IPS-20b (cell line): ENCODE data around the gene GINS1.
"Not testable (repeated sequence)": the region's sequence is repeated elsewhere in the genome, so short reads cannot be mapped to it uniquely, and the experiment has no call there.

Source experiments
- H3K27ac ChIP-seq: one replicate; pipeline ENCODE4 v1.5.1; 2013; ENCODE audit warnings: low read length
- H3K27me3 ChIP-seq: 2 replicates; pipeline ENCODE4 v1.6.1; 2013; ENCODE audit warnings: mild to moderate bottlenecking, low read length, inconsistent platforms; ENCODE audit not compliant: insufficient read depth
- H3K36me3 ChIP-seq: 2 replicates; pipeline ENCODE4 v1.6.1; 2013; ENCODE audit warnings: low read depth, mild to moderate bottlenecking, inconsistent platforms, low read length, moderate library complexity; ENCODE audit not compliant: insufficient read depth
- H3K4me1 ChIP-seq: 2 replicates; pipeline ENCODE4 v1.6.1; 2013; ENCODE audit warnings: mild to moderate bottlenecking, control low read depth, inconsistent platforms, low read length, moderate library complexity; ENCODE audit not compliant: insufficient read depth
- H3K4me3 ChIP-seq: 2 replicates; pipeline ENCODE4 v1.5.1; 2013; ENCODE audit warnings: mild to moderate bottlenecking, low read length, inconsistent platforms
- H3K9ac ChIP-seq: 2 replicates; pipeline ENCODE4 v1.6.1; 2013; ENCODE audit warnings: low read depth, mild to moderate bottlenecking, inconsistent platforms, low read length, moderate library complexity
- H3K9me3 ChIP-seq: 2 replicates; pipeline ENCODE4 v1.6.1; 2013; ENCODE audit warnings: mild to moderate bottlenecking, low read depth, low read length, inconsistent platforms; ENCODE audit not compliant: insufficient read depth

Gene GINS1

GRCh38 chr20:25470045-25470444 lies 62.6 kb downstream of the GINS1 start:
- no peaks in the 10 kb centered on the region for H3K9me3 ChIP-seq
- H3K36me3 ChIP-seq: peaks cover 73% of the 10 kb centered on the region
- H3K4me3 ChIP-seq: no peak overlapping the region
- no peak overlapping the region for H3K9ac ChIP-seq
- no peak overlapping the region for H3K27ac ChIP-seq
- no peaks in the 10 kb centered on the region for H3K27me3 ChIP-seq
- H3K4me1 ChIP-seq: no peaks in the 10 kb centered on the region

GRCh38 chr20:25471020-25471419 lies 63.5 kb downstream of the GINS1 start:
- peaks cover 68% of the 10 kb centered on the region for H3K36me3 ChIP-seq
- no peak overlapping the region for H3K27ac ChIP-seq
- H3K9me3 ChIP-seq: no peaks in the 10 kb centered on the region

GRCh38 chr20:25473297-25473696 lies 65.8 kb downstream of the GINS1 start:
- not testable (repeated sequence) for H3K27ac ChIP-seq, H3K4me3 ChIP-seq, H3K9me3 ChIP-seq, H3K4me1 ChIP-seq, H3K27me3 ChIP-seq, H3K9ac ChIP-seq
- peaks cover 58% of the 10 kb centered on the region for H3K36me3 ChIP-seq

More at GRCh38 chr20:25471020-25471419, 63.5 kb downstream of the GINS1 start:
- Histone ChIP-seq H3K4me3 (no peak overlapping the region), H3K27me3 (no peaks in the 10 kb centered on the region), H3K9ac (no peak overlapping the region), H3K4me1 (no peaks in the 10 kb centered on the region)

GRCh38 chr20:25476106-25477013 lies 68.9 kb downstream of the GINS1 start:
- Histone ChIP-seq H3K4me3 (no peak overlapping the region), H3K9ac (no peak overlapping the region), H3K4me1 (no peaks in the 10 kb centered on the region), H3K27ac (no peak overlapping the region), H3K9me3 (no peaks in the 10 kb centered on the region), H3K36me3 (peaks cover 69% of the 10 kb centered on the region), H3K27me3 (no peaks in the 10 kb centered on the region)

GRCh38 chr20:25477014-25477882 lies 69.8 kb downstream of the GINS1 start:
- H3K36me3 ChIP-seq: peaks cover 71% of the 10 kb centered on the region
- no peak overlapping the region for H3K9ac ChIP-seq
- no peaks in the 10 kb centered on the region for H3K4me1 ChIP-seq

GRCh38 chr20:25478889-25479568 lies 71.6 kb downstream of the GINS1 start:
- H3K27me3 ChIP-seq: no peaks in the 10 kb centered on the region
- H3K9ac ChIP-seq: no peak overlapping the region
- no peak overlapping the region for H3K27ac ChIP-seq
- no peak overlapping the region for H3K4me3 ChIP-seq
- peaks cover 69% of the 10 kb centered on the region for H3K36me3 ChIP-seq
- no peaks in the 10 kb centered on the region for H3K9me3 ChIP-seq
- H3K4me1 ChIP-seq: no peaks in the 10 kb centered on the region

More at GRCh38 chr20:25477014-25477882, 69.8 kb downstream of the GINS1 start:
- Histone ChIP-seq H3K9me3 (no peaks in the 10 kb centered on the region), H3K4me3 (no peak overlapping the region), H3K27me3 (no peaks in the 10 kb centered on the region), H3K27ac (no peak overlapping the region)

GRCh38 chr20:25479638-25480037 lies 72.2 kb downstream of the GINS1 start:
- Histone ChIP-seq H3K9me3 (no peaks in the 10 kb centered on the region), H3K36me3 (peaks cover 69% of the 10 kb centered on the region), H3K27ac (no peak overlapping the region), H3K4me1 (no peaks in the 10 kb centered on the region), H3K27me3 (no peaks in the 10 kb centered on the region), H3K9ac (no peak overlapping the region), H3K4me3 (no peak overlapping the region)

- no peaks in the 10 kb centered on the region for H3K9me3 ChIP-seq
- no peaks in the 10 kb centered on the region for H3K27me3 ChIP-seq
- no peak overlapping the region for H3K9ac ChIP-seq
- no peak overlapping the region for H3K4me3 ChIP-seq
- H3K4me1 ChIP-seq: no peaks in the 10 kb centered on the region
- peaks cover 74% of the 10 kb centered on the region for H3K36me3 ChIP-seq
- no peak overlapping the region for H3K27ac ChIP-seq
Measured at GRCh38 chr20:25480156-25480555, 72.7 kb downstream of the GINS1 start.

- no peak overlapping the region for H3K27ac ChIP-seq
- H3K36me3 ChIP-seq: peaks cover 78% of the 10 kb centered on the region
- no peaks in the 10 kb centered on the region for H3K9me3 ChIP-seq
- H3K9ac ChIP-seq: no peak overlapping the region
- no peaks in the 10 kb centered on the region for H3K27me3 ChIP-seq
- H3K4me3 ChIP-seq: no peak overlapping the region
- no peaks in the 10 kb centered on the region for H3K4me1 ChIP-seq
Measured at GRCh38 chr20:25480797-25481196, 73.3 kb downstream of the GINS1 start.

- H3K4me1 ChIP-seq: no peaks in the 10 kb centered on the region
- peaks cover 77% of the 10 kb centered on the region for H3K36me3 ChIP-seq
- H3K9ac ChIP-seq: no peak overlapping the region
- no peaks in the 10 kb centered on the region for H3K27me3 ChIP-seq
- no peak overlapping the region for H3K4me3 ChIP-seq
- no peaks in the 10 kb centered on the region for H3K9me3 ChIP-seq
- H3K27ac ChIP-seq: no peak overlapping the region
Measured at GRCh38 chr20:25481235-25481917, 73.9 kb downstream of the GINS1 start.

GRCh38 chr20:25481918-25482253 lies 74.4 kb downstream of the GINS1 start:
- no peaks in the 10 kb centered on the region for H3K9me3 ChIP-seq
- H3K4me1 ChIP-seq: no peaks in the 10 kb centered on the region
- peaks cover 82% of the 10 kb centered on the region for H3K36me3 ChIP-seq
- no peak overlapping the region for H3K9ac ChIP-seq
- no peak overlapping the region for H3K27ac ChIP-seq
- H3K27me3 ChIP-seq: no peaks in the 10 kb centered on the region
- no peak overlapping the region for H3K4me3 ChIP-seq
